HG03457 (cell line): Measurements from ENCODE around the gene IGFBP5.

Experiments used
- ATAC-seq: cut with Tn5 transposase; IDR thresholded peaks from one replicate; pipeline ENCODE4 v1.9.1; 2021; ENCODE audit warnings: moderate number of reproducible peaks; ENCODE audit not compliant: unreplicated experiment

IGFBP5 gene

GRCh38 chr2:216715402-216715974 is 20.1 kb upstream of the IGFBP5 start:
- no peak for ATAC-seq

DNA sequence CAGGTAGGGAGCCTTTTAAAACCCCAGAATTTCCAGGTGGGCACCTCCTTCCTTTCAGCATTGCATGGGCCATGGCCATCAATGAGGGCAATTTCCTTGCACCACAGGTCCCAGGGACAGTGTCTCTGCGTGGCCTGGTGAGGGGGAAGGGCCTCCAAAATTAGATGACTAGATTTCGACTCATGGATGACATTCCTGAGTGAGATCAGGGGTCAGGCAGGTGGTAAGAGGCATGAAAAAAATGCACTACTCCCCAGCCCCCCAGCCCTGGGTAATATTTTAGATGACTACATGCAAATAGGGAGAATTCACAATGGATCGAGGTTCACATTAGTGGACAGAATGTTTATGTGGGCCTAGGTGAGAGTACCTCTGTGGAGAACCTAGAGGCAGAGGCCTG is 19.0 kb upstream of the IGFBP5 start:
- ATAC-seq, result no peak

GRCh38 chr2:216713691-216714336 is 18.5 kb upstream of the IGFBP5 start:
- ATAC-seq, result no peak

DNA sequence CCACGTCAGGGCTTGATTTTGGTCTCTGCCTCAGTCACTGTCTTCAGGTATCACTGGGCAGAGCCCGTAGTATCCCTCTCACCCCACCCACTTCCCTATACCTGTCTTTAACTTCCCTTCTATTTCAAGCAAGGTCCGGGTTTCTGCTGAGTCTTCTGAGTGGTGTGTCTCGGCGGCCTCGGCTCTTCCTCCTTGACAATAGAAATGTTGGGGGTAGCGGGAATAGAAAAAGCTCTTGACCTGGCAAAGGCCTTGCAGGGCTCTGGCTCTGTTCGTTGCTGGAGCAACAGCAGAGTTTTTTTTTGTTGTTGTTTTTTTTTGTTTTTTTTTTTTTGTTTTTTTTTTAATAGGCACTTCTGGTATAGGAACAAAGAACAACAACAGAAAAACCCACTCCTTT is 16.0 kb upstream of the IGFBP5 start:
- ATAC-seq, result no peak

- no peak for ATAC-seq
Observed at GRCh38 chr2:216710551-216711301, 15.4 kb upstream of the IGFBP5 start.

GRCh38 chr2:216702756-216703155 is 7.4 kb upstream of the IGFBP5 start:
- no peak for ATAC-seq

DNA sequence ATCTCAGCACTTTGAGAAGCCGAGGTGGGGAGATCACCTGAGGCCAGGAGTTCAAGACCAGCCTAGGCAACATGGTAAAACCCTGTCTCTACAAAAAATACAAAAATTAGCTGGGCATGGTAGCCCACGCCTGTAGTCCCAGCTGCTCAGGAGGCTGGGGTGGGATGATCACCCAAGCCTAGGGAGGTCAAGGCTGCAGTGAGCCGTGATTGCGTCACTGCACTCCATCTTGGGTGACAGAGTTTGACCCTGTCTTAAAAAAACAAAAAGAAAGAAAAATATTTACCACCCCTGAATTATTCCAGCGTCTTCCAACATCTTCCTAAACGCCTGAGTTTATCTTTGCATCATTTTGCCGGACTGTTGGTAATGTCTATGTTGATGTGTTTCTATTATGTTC is 6.2 kb upstream of the IGFBP5 start:
- no peak for ATAC-seq

DNA sequence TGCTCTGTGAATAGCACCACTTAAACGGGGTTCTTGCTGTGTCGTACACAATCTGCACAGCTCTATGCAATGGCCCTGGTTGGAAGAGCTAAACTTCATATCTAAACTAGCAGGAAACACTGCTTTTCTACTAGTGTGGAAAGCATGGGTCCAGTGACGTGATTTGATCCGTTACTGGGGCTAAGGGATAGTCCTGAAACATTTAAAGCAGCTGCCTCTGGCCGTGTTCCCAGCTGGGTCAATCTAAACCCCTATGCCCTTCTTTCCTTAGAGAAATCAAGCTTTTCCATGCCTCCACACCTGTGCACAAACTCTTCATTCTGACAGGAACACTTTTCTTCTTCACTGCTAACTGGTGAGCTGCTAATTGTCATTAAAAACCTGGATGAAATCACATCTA is 5.4 kb upstream of the IGFBP5 start:
- no peak for ATAC-seq

DNA sequence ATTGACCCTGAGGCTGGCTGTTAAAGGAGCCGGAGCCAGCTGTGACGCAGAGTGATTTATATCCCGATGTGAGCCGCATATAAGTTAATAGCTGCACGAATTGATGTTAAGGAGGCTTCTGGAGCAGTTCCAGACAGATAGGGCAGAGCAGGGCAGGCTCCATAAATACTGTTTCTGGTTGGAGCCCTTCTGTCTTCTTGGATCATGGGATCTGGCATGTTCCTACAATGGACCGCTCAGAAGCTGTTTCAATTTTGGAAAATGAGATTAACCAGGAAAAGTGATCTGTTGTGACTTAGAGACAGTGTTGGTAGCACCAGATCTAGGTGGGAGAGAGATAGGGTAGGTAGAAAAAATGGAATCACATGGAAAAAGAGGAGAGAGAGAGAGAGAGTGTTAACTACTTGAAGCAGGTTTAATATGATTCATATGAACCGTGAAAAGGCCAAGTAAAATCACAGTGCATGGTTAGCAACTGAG is 4.8 kb upstream of the IGFBP5 start:
- ATAC-seq, result no peak

- ATAC-seq, result no peak
Observed at GRCh38 chr2:216698895-216699294, 3.5 kb upstream of the IGFBP5 start.

DNA sequence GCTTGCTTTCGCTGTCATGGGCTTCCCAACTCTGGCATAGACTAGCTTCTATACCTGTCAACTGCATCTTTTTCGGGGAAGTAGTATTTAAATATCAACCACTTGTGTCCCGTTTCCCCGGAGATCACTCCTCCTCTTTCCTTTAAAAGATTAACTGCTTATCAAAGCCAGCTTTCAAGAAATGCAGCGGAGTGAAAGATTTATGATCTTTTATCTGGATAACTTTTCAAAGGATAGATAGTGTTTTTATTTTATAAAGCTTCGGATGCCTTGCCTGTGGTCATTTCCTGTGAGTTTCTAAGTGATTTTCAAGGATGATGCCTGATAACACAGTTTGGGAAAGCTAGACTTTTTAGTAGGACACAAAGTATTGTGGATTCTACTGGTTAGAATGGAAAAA is 2.9 kb upstream of the IGFBP5 start:
- no peak for ATAC-seq

DNA sequence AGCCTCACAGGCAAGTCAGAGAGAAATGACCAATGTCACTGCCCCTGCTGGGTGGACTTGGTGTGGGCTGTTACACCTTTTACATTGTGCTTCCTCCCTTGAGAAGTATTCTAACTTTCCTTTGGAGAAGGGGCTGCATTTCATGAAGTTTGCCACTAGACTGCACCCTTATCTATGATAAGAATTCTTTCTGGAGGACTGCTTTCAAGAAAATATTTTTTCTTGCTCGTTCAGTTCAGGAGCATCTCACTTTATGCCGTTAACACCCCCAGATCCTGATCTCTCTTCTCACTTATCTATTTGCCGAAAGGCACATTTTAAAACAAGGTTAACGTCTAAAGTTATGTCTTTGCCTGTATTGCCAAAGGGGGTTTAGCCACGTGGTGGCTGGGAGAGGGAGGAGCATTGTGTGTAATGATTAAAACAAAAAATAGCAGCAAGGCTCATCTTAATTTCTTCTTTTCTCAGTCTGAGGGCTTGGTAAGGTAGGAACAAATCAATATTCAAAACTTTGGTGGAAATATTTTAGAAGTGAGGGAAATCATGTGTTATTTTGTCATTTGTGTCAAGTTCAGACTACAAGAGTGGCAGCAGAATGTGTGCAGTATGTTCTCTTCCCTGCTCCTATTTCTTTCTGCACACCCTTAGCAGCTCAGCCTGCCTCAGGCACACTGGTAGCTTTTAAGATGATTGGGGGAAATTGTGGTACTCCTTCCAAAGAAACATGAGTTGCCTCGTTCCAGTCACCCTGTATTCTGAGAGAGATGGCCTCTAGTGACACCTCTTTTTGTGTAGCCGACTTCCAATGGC is 1.6 kb upstream of the IGFBP5 start:
- no peak for ATAC-seq

DNA sequence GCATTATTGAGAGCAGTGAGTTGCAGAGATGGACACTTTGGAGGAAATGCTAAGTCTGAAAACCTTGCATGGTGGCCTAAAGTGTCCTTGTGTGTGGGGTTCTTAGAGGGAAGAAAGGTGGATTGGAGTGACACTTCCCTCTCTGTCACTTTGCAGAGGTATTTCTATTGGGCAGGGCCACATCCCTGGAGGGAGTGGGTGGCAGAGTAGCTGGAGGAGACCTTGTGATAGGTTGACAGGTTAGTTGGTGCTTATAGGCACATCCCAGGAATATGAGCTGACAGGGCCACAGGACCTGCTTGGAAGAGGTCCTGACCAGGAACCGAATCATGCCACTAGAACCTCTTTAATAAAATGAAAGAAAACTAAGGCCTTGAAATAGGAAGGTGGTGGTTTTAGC is 972 bp upstream of the IGFBP5 start:
- ATAC-seq, result no peak

DNA sequence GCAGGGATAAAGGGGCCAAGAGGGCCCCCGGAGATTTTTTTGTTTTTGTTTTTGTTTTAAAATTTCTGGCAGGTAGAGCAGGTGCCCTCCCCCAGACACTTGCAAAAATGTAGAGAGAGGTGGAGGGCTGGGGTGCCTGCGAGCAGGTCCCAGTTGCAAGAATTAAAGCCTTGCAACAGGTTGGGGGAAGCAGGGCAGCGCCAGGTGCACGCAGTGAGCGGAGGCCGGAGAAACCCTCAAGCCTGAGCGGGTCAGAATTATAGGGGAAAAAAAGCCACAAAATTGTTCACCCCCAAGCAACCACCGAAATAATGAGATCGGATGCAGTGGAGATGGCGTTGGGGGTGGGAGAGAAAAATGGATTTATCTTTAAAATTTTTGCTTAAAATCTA is 527 bp downstream of the IGFBP5 start:
- no peak for ATAC-seq

- ATAC-seq, result no peak
Observed at GRCh38 chr2:216694082-216694825, 1.1 kb downstream of the IGFBP5 start.

DNA sequence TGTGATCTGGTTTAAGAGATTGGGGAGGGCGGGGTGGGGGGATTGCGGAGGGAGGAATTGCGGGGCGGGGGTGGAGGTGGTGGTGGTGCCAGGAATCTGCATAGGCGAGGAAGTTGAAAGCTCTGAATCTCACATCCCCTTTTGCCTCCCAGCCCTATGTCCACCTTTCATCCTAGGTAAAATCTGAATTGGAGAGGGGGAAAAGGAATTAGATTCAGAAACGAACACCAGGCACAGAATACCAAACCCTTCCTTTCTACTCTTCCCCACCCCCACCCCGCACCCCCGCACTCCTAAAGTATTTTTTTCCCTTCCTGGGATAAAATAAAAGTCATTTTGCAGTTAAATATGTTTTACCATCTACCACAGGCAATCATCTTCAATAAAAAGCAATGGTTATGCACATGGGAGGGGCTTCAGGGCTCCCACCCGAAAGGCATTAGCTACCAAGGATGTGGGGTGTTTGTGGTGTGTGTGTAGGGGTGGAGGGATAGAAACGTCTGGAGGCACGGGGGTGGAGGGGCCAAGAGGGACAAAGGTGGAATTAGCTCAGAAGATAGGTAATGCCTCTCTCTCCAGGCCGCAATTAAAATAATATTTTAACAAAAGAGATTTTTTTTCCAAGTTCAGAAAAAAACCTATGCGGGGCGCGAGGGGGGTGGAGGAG is 1.8 kb downstream of the IGFBP5 start:
- no peak for ATAC-seq

GRCh38 chr2:216692636-216693413 is 2.5 kb downstream of the IGFBP5 start:
- ATAC-seq, result no peak

- ATAC-seq, result no peak
Observed at GRCh38 chr2:216690853-216691741, 4.3 kb downstream of the IGFBP5 start.
